PC-9 (cell line): Measurements from ENCODE around the gene SCGB3A1.

Source experiments
- EZH2 ChIP-seq: fragments of 200-600 bp; sonication (generic); IDR thresholded peaks from 2 replicates; pipeline ENCODE4 v1.8.0; 2017; ENCODE audit warnings: antibody characterized with exemption, low read depth
- TF ChIP-seq, protein P1 (sequence below): fragments of 200-600 bp; sonication (generic); conservative IDR thresholded peaks from 2 replicates; pipeline ENCODE4 v1.6.1; 2017; ENCODE audit warnings: mixed run types, antibody characterized with exemption, mild to moderate bottlenecking, moderate library complexity

DNA sequence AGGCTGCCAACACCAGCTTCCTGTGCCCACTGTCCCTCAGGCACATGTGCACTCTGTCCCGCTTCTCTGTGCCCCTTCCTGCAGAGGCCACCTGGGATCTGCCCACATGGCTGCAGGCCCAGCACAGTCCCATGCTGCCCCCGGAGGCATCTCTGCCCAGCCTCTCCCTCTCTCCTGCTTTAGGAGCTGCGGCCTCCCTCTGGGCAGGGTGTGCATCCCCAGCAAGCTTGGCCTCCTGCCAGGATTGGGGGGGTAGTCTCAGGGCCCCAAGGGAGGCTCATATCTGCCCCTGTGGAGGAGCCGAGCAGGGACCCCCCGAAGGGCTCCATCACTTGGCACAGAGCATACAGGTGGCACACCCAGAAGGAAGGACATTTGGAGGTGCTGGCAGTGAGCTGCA is 33.3 kb upstream of the SCGB3A1 start:
- TF ChIP-seq, protein P1, sequence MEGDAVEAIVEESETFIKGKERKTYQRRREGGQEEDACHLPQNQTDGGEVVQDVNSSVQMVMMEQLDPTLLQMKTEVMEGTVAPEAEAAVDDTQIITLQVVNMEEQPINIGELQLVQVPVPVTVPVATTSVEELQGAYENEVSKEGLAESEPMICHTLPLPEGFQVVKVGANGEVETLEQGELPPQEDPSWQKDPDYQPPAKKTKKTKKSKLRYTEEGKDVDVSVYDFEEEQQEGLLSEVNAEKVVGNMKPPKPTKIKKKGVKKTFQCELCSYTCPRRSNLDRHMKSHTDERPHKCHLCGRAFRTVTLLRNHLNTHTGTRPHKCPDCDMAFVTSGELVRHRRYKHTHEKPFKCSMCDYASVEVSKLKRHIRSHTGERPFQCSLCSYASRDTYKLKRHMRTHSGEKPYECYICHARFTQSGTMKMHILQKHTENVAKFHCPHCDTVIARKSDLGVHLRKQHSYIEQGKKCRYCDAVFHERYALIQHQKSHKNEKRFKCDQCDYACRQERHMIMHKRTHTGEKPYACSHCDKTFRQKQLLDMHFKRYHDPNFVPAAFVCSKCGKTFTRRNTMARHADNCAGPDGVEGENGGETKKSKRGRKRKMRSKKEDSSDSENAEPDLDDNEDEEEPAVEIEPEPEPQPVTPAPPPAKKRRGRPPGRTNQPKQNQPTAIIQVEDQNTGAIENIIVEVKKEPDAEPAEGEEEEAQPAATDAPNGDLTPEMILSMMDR: no peak
- no peak for TF ChIP-seq EZH2
